IMR-90 (cell line): Measurements from ENCODE around the gene CCDC107. TPM values are rescaled to one million over a fixed set of nuclear protein-coding genes. Genes with fewer than 3 reads are reported as not detected.

Experiments
- ATAC-seq: fragments of 200-7000 bp; cut with Tn5 transposase; 2 replicates; pipeline ENCODE4 v1.9.1; 2020; ENCODE audit warnings: low read depth, mild to moderate bottlenecking, moderate library complexity
- BruUV-seq: library from RNA; stranded (reverse); fragments of 400-500 nt; replicated peaks from 2 replicates; lab custom pipeline; 2021; lab: Mats Ljungman, UMichigan
- CTCF ChIA-PET: fragments of 300-600 bp; formaldehyde crosslinking; extraction: SDS; loops from one replicate; lab custom pipeline; 2021; ENCODE audit warnings: antibody characterized with exemption; lab: Yijun Ruan, JAX
- POLR2A ChIA-PET: fragments of 300-600 bp; sonication (Branson Sonifier 250); formaldehyde crosslinking; loops from one replicate; lab custom pipeline; 2022; ENCODE audit warnings: antibody characterized with exemption; ENCODE audit not compliant: unreplicated experiment; lab: Charles Lee
- DNase-seq: peaks from one replicate; pipeline ENCODE4 v3.0.0; 2013
- H2AFZ ChIP-seq: replicated peaks from 2 replicates; pipeline ENCODE3; 2013; ENCODE audit warnings: low read length, mild to moderate bottlenecking; ENCODE audit not compliant: poor library complexity
- H2AK5ac ChIP-seq: 2 replicates; pipeline ENCODE4 v1.6.1; 2013; ENCODE audit warnings: low read depth, low read length, inconsistent platforms
- H2AK9ac ChIP-seq: replicated peaks from 2 replicates; pipeline ENCODE3; 2013; ENCODE audit warnings: mild to moderate bottlenecking, low read depth, low read length, moderate library complexity; ENCODE audit not compliant: poor library complexity
- H2BK120ac ChIP-seq: 2 replicates; pipeline ENCODE4 v1.6.1; 2013; ENCODE audit warnings: low read depth, low read length, inconsistent platforms
- H2BK15ac ChIP-seq: 3 replicates; pipeline ENCODE4 v1.6.1; 2013; ENCODE audit warnings: low read depth, low read length, inconsistent platforms
- H2BK20ac ChIP-seq: 2 replicates; pipeline ENCODE4 v1.6.1; 2013; ENCODE audit warnings: low read depth, mild to moderate bottlenecking, inconsistent platforms, low read length, moderate library complexity
- H2BK5ac ChIP-seq: 2 replicates; pipeline ENCODE4 v1.6.1; 2013; ENCODE audit warnings: mild to moderate bottlenecking, low read depth, low read length, inconsistent platforms; ENCODE audit not compliant: poor library complexity, severe bottlenecking
- H3K14ac ChIP-seq: replicated peaks from 2 replicates; pipeline ENCODE4 v1.6.1; 2013; ENCODE audit warnings: low read depth, low read length, inconsistent platforms
- H3K18ac ChIP-seq: 2 replicates; pipeline ENCODE4 v1.6.1; 2013; ENCODE audit warnings: low read depth, low read length, control low read depth
- H3K23ac ChIP-seq: 2 replicates; pipeline ENCODE4 v1.6.1; 2013; ENCODE audit warnings: low read depth, low read length, inconsistent platforms
- H3K27ac ChIP-seq: 2 replicates; pipeline ENCODE4 v1.5.1; 2013; ENCODE audit warnings: mild to moderate bottlenecking, control low read depth, low read length; ENCODE audit not compliant: insufficient read depth
- H3K27me3 ChIP-seq: 2 replicates; pipeline ENCODE4 v1.6.1; 2013; ENCODE audit warnings: low read length; ENCODE audit not compliant: control insufficient read depth, insufficient read depth
- H3K36me3 ChIP-seq: 2 replicates; pipeline ENCODE4 v1.6.1; 2013; ENCODE audit warnings: low read length, mixed read lengths; ENCODE audit not compliant: control insufficient read depth, insufficient read depth
- H3K4ac ChIP-seq: 2 replicates; pipeline ENCODE4 v1.6.1; 2013; ENCODE audit warnings: low read depth, low read length, inconsistent platforms
- H3K4me1 ChIP-seq: 2 replicates; pipeline ENCODE4 v1.6.1; 2013; ENCODE audit warnings: low read length, mixed read lengths; ENCODE audit not compliant: control insufficient read depth, insufficient read depth
- H3K4me2 ChIP-seq: 2 replicates; pipeline ENCODE4 v1.6.1; 2013; ENCODE audit warnings: low read depth, mild to moderate bottlenecking, control low read depth, low read length, moderate library complexity
- H3K4me3 ChIP-seq: 2 replicates; pipeline ENCODE4 v1.5.1; 2013; ENCODE audit warnings: low read depth, mild to moderate bottlenecking, control low read depth, low read length, moderate library complexity; ENCODE audit not compliant: insufficient read depth
- H3K56ac ChIP-seq: 2 replicates; pipeline ENCODE4 v1.6.1; 2013; ENCODE audit warnings: low read length, inconsistent platforms; ENCODE audit not compliant: insufficient read depth; ENCODE audit errors: extremely low read depth
- H3K79me1 ChIP-seq, 2 experiments: 2 replicates each; pipeline ENCODE4 v1.6.1; 2013; ENCODE audit warnings: low read length in 2 of 2, inconsistent platforms in 1 of 2, low read depth in 1 of 2
- H3K9ac ChIP-seq: 2 replicates; pipeline ENCODE4 v1.6.1; 2013; ENCODE audit warnings: low read depth, low read length, control low read depth
- H3K9me1 ChIP-seq: 2 replicates; pipeline ENCODE4 v1.6.1; 2013; ENCODE audit warnings: low read length, inconsistent platforms; ENCODE audit not compliant: insufficient read depth
- H3K9me3 ChIP-seq: 2 replicates; pipeline ENCODE4 v1.6.1; 2013; ENCODE audit warnings: low read length; ENCODE audit not compliant: control insufficient read depth, insufficient read depth
- H4K20me1 ChIP-seq: 2 replicates; pipeline ENCODE4 v1.6.1; 2013; ENCODE audit warnings: low read length, inconsistent platforms; ENCODE audit not compliant: insufficient read depth
- H4K5ac ChIP-seq: 2 replicates; pipeline ENCODE4 v1.6.1; 2013; ENCODE audit warnings: mild to moderate bottlenecking, low read depth, low read length, control low read depth
- H4K8ac ChIP-seq, 2 experiments: 2 replicates each; pipeline ENCODE4 v1.6.1; 2013; ENCODE audit warnings: low read depth in 2 of 2, low read length in 2 of 2, control low read depth in 1 of 2, inconsistent platforms in 1 of 2
- H4K91ac ChIP-seq: 2 replicates; pipeline ENCODE4 v1.6.1; 2013; ENCODE audit warnings: low read depth, low read length, inconsistent platforms; ENCODE audit not compliant: insufficient read depth
- BHLHE40 ChIP-seq: fragments of 150-350 bp; IDR thresholded peaks from 2 replicates; pipeline ENCODE4 v1.6.1; 2016; ENCODE audit warnings: mild to moderate bottlenecking, low read depth, low read length
- CEBPB ChIP-seq: IDR thresholded peaks from 2 replicates; pipeline ENCODE4 v1.6.1; 2012; ENCODE audit warnings: low read depth, low read length, improper control_type of control experiment
- CHD1 ChIP-seq: IDR thresholded peaks from 2 replicates; pipeline ENCODE4 v1.6.1; 2012; ENCODE audit warnings: low read depth, low read length, improper control_type of control experiment
- FOS ChIP-seq: fragments of 150-350 bp; IDR thresholded peaks from 2 replicates; pipeline ENCODE4 v1.6.1; 2016; ENCODE audit warnings: low read depth, low read length
- MAZ ChIP-seq: IDR thresholded peaks from 2 replicates; pipeline ENCODE4 v1.6.1; 2012; ENCODE audit warnings: low read depth, mild to moderate bottlenecking, low read length, improper control_type of control experiment, moderate library complexity, borderline replicate concordance
- NFE2L2 ChIP-seq: fragments of 150-350 bp; IDR thresholded peaks from 2 replicates; pipeline ENCODE4 v1.6.1; 2016; ENCODE audit warnings: low read depth, mild to moderate bottlenecking, low read length
- RCOR1 ChIP-seq: IDR thresholded peaks from 2 replicates; pipeline ENCODE4 v1.6.1; 2012; ENCODE audit warnings: mild to moderate bottlenecking, low read length, improper control_type of control experiment; ENCODE audit not compliant: insufficient replicate concordance
- RFX5 ChIP-seq: IDR thresholded peaks from 2 replicates; pipeline ENCODE4 v1.8.0; 2012; ENCODE audit warnings: low read depth, mild to moderate bottlenecking, low read length, moderate library complexity
- SMC3 ChIP-seq: fragments of 150-350 bp; IDR thresholded peaks from 2 replicates; pipeline ENCODE4 v1.6.1; 2016; ENCODE audit warnings: low read depth, mild to moderate bottlenecking, antibody characterized with exemption, low read length, moderate library complexity
- WGBS, 2 experiments: methylation state at CpG; one replicate each; pipeline versions ENCODE4 v1.1.5 to v1.1.7; 2013; ENCODE audit warnings: missing lambda C conversion rate in 2 of 2; ENCODE audit not compliant: insufficient read length in 1 of 2; ENCODE audit errors: extremely low coverage in 2 of 2; 5-methylcytosine and 5-hydroxymethylcytosine counted together
- dilution Hi-C: fragments of 300-500 bp; cut with HindIII; formaldehyde crosslinking; loops from one replicate; pipeline ENCODE4 v1.14.3; 2018; ENCODE audit warnings: low sequenced_read_pairs; ENCODE audit not compliant: unreplicated experiment
- in situ Hi-C: fragments of 300-500 bp; cut with MboI; formaldehyde crosslinking; loops from 3 replicates; pipeline ENCODE4 v1.14.3; 2019; ENCODE audit warnings: low sequenced_read_pairs, inconsistent platforms, mixed read lengths
- intact Hi-C: fragments of 100-400 bp; cut with micrococcal nuclease; formaldehyde crosslinking; loops from 2 replicates; pipeline ENCODE4 v1.10.0; 2022
- polyA plus RNA-seq, 3 experiments: library from polyadenylated mRNA; depleted of rRNA; stranded (reverse); fragments of >200 nt; gene quantifications; 2 replicates each; pipeline ENCODE4 v1.2.3, GENCODE V29; 2012; ENCODE audit warnings: low replicate concordance in 1 of 3
- total RNA-seq: library from RNA; depleted of rRNA; stranded (reverse); fragments of >200 nt; gene quantifications from 2 replicates; pipeline ENCODE4 v1.2.3, GENCODE V29; 2012
- TF ChIP-seq, protein P1 (sequence below): conservative IDR thresholded peaks from 2 replicates; pipeline ENCODE4 v1.5.1; 2012; ENCODE audit warnings: mild to moderate bottlenecking, low read depth, low read length, improper control_type of control experiment
- TF ChIP-seq, protein P2 (sequence below): fragments of 150-350 bp; IDR thresholded peaks from 2 replicates; pipeline ENCODE4 v1.6.1; 2016; ENCODE audit warnings: low read depth, mild to moderate bottlenecking, low read length, moderate library complexity, borderline replicate concordance
- TF ChIP-seq, protein P3 (sequence below): fragments of 150-350 bp; IDR thresholded peaks from 2 replicates; pipeline ENCODE4 v1.6.1; 2017; ENCODE audit warnings: mild to moderate bottlenecking, antibody characterized with exemption, low read length, low read depth

Gene CCDC107
- total and polyA plus RNA-seq, 2 of the 4 experiments (the other 2 are of a cell fraction) = 6.8 to 21.1 TPM

DNA sequence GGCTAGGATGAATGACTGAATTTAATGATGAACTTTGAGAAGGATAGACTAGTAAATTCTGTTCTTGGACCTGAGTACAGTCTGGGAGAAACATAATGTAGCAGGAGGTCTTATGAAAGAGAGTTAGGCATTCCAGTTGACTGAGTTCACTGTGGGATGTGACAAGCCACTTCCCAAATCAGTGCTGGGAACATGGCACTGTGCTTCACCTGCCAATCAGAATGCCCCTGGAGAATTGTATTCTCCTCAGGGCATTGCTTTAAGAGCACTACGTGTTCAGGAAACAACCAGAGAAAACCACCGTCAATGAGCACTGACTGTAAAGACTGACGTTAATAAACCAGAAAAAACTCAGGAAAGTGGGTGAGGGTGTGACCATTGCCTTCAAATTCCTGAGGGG lies 1.2 kb downstream of the CCDC107 start (continued):
- no peak for TF ChIP-seq RFX5

DNA sequence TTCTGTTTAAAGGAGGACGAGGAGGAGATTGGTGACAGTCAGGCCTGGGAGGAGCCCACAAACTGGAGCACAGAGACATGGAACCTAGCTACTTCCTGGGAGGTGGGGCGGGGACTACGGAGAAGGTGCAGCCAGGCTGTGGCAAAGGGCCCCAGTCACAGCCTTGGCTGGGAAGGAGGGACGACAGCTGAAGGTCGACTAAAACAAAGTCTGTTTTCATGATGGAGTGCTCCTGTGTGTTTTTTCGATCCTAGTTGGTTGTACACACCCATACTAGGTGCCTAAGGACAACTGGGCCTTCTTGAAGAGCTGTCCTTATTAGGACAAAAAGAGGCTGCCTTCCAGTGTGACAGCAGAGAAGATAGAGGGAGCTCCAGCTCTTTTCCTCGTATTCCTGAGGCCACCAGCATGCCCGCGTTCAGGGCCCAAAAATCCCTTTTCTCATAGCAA lies 2.9 kb downstream of the CCDC107 start:
- Histone ChIP-seq H4K8ac (peak overlapping the region; percentile 79 to 82), H2AK5ac (peak overlapping the region; percentile 94), H3K36me3 (peaks cover 11% of the 10 kb centered on the region), H3K9me1 (peaks cover 9% of the 10 kb centered on the region), H4K91ac (peak overlapping the region; percentile 96), H3K9me3 (no peaks in the 10 kb centered on the region), H3K27me3 (no peaks in the 10 kb centered on the region), H3K4ac (peak overlapping the region; percentile 75), H3K18ac (no peak overlapping the region), H2BK15ac (peak overlapping the region; percentile 93; the same call in 2 of the 3 replicates), H3K4me1 (peaks cover 16% of the 10 kb centered on the region), H3K79me1 (peaks cover 30 to 65% of the 10 kb centered on the region in 2 experiments; a peak in 3 of 4 replicates), H3K27ac (peak overlapping the region; percentile 57), H2BK120ac (peak overlapping the region; percentile 33; the same call in 1 of the 2 replicates), H2AK9ac (peak overlapping the region; percentile 86), H3K14ac (peak overlapping the region; percentile 8), H4K5ac (peak overlapping the region; percentile 47), H3K23ac (peak overlapping the region; percentile 4; the same call in 1 of the 2 replicates), H2BK5ac (peak overlapping the region; percentile 47), H3K9ac (no peak overlapping the region; the same call in 1 of the 2 replicates), H3K4me3 (no peak overlapping the region), H2AFZ (peak overlapping the region; percentile 38), H3K56ac (peak overlapping the region; percentile 35; the same call in 1 of the 2 replicates), H3K4me2 (no peak overlapping the region), H4K20me1 (peaks cover 3% of the 10 kb centered on the region; the same call in 1 of the 2 replicates), H2BK20ac (peak overlapping the region; percentile 72; the same call in 1 of the 2 replicates)
- intact Hi-C loops (no loop called here), dilution Hi-C loops (no loop called here), in situ Hi-C loops (no loop called here)
- DNase-seq (peak; percentile 62), ATAC-seq (no peak)
- CTCF ChIA-PET = interaction anchor here (0.5 to 2.1 kb wide), 16 partner anchors 9 to 221 kb away, joined by 3 to 11 read pairs (median 3); partner anchors contain the start of genes CREB3, TLN1 and TPM2
- BruUV-seq = no TSS peak
- no CpG with 5 or more reads among the region's 9 CpGs for WGBS, 2 experiments
- POLR2A ChIA-PET = interaction anchor here (0.7 to 2.1 kb wide), 10 partner anchors 15 to 87 kb away, joined by 3 to 14 read pairs (median 6); partner anchors contain the start of genes CREB3 and TLN1
- TF ChIP-seq CHD1 (no peak), CEBPB (no peak), RCOR1 (no peak), MAZ (no peak), RFX5 (no peak), SMC3 (peak; percentile 34; the same call in 1 of the 2 replicates), BHLHE40 (no peak), NFE2L2 (no peak), FOS (no peak)
- TF ChIP-seq, protein P1, sequence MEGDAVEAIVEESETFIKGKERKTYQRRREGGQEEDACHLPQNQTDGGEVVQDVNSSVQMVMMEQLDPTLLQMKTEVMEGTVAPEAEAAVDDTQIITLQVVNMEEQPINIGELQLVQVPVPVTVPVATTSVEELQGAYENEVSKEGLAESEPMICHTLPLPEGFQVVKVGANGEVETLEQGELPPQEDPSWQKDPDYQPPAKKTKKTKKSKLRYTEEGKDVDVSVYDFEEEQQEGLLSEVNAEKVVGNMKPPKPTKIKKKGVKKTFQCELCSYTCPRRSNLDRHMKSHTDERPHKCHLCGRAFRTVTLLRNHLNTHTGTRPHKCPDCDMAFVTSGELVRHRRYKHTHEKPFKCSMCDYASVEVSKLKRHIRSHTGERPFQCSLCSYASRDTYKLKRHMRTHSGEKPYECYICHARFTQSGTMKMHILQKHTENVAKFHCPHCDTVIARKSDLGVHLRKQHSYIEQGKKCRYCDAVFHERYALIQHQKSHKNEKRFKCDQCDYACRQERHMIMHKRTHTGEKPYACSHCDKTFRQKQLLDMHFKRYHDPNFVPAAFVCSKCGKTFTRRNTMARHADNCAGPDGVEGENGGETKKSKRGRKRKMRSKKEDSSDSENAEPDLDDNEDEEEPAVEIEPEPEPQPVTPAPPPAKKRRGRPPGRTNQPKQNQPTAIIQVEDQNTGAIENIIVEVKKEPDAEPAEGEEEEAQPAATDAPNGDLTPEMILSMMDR = peak; percentile 62
- TF ChIP-seq, protein P2, sequence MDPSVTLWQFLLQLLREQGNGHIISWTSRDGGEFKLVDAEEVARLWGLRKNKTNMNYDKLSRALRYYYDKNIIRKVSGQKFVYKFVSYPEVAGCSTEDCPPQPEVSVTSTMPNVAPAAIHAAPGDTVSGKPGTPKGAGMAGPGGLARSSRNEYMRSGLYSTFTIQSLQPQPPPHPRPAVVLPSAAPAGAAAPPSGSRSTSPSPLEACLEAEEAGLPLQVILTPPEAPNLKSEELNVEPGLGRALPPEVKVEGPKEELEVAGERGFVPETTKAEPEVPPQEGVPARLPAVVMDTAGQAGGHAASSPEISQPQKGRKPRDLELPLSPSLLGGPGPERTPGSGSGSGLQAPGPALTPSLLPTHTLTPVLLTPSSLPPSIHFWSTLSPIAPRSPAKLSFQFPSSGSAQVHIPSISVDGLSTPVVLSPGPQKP = no peak
- TF ChIP-seq, protein P3, sequence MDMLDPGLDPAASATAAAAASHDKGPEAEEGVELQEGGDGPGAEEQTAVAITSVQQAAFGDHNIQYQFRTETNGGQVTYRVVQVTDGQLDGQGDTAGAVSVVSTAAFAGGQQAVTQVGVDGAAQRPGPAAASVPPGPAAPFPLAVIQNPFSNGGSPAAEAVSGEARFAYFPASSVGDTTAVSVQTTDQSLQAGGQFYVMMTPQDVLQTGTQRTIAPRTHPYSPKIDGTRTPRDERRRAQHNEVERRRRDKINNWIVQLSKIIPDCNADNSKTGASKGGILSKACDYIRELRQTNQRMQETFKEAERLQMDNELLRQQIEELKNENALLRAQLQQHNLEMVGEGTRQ = no peak
